Psoas muscle (tissue), 8 donors: ENCODE results near the gene ZNF695. TPM values are rescaled to one million over a fixed set of nuclear protein-coding genes. Genes with fewer than 3 reads are reported as not detected.

Experiments used
- ATAC-seq, 4 donors: fragments of 200-7000 bp; cut with Tn5 transposase; one replicate each; pipeline ENCODE4 v1.9.1; 2020; ENCODE audit warnings: moderate library complexity in 3 of 4, mild to moderate bottlenecking in 2 of 4
- DNase-seq, 2 donors: peaks; one replicate each; pipeline ENCODE4 v3.0.0-alpha.2; 2020
- H3K27ac ChIP-seq: fragments of 200-600 bp; one replicate; pipeline ENCODE4 v1.8.0; 2022
- H3K27me3 ChIP-seq, 3 donors: fragments of 200-600 bp in 1 of 3; one replicate each; pipeline versions ENCODE4 v1.6.1 to v1.8.0; 2013 to 2022; ENCODE audit warnings: low read length in 2 of 3, mild to moderate bottlenecking in 2 of 3, moderate library complexity in 1 of 3; ENCODE audit not compliant: insufficient read depth in 3 of 3
- H3K36me3 ChIP-seq, 2 donors: fragments of 200-600 bp in 1 of 2; one replicate each; pipeline versions ENCODE4 v1.6.1 to v1.8.0; 2013 to 2022; ENCODE audit warnings: low read depth in 1 of 2, mild to moderate bottlenecking in 1 of 2, moderate library complexity in 1 of 2; ENCODE audit not compliant: insufficient read depth in 1 of 2
- H3K4me1 ChIP-seq: fragments of 200-600 bp; one replicate; pipeline ENCODE4 v1.8.0; 2022
- H3K4me3 ChIP-seq: fragments of 200-600 bp; one replicate; pipeline ENCODE4 v1.8.0; 2022; ENCODE audit warnings: mild to moderate bottlenecking
- H3K9me3 ChIP-seq: fragments of 200-600 bp; one replicate; pipeline ENCODE4 v1.8.0; 2022
- WGBS, 3 donors: extraction: QIAGEN DNeasy Blood & Tissue Kit; methylation state at CpG; one replicate each; pipeline versions ENCODE4 v1.1.6 to v1.1.7; 2013; 5-methylcytosine and 5-hydroxymethylcytosine counted together
- intact Hi-C, 2 donors: fragments of 100-400 bp; cut with DNase I; formaldehyde crosslinking; loops; one replicate each; pipeline versions ENCODE4 v1.11.0 to v1.14.2; 2022
- polyA plus RNA-seq, 3 donors: library from polyadenylated mRNA; stranded (reverse); fragments of 200-250 nt; gene quantifications; one replicate each; pipeline ENCODE4 v1.2.3, GENCODE V29; 2013
- total RNA-seq, 4 donors: library from RNA; stranded (reverse); fragmentation: NEBNext Ultra II Directional in 2 of 4; extraction: Animal tissue kit (Norgen Biotek cat#: 25700) in 2 of 4; gene quantifications; one replicate each; pipeline versions ENCODE4 v1.2.1 to v1.2.4, GENCODE V29; 2021 to 2023
- TF ChIP-seq, protein P1 (sequence below): fragments of 200-600 bp; IDR thresholded peaks from one replicate; pipeline ENCODE4 v1.8.0; 2022; ENCODE audit warnings: antibody characterized with exemption
- donor health status: healthy with polysubstance abuse.
- donor health status: DM: no; HTN: no; CAD: no; lungs with moderate emphysema.
- donor health status: Bipolar disorder and iron deficiency.
- donor health status: healthy.
- donor health status: DM: yes; HTN: yes; CAD: no.
- donor health status: DM: no; HTN: no; CAD: no.
- donor health status: DM: no; HTN: no; CAD: no.
- donor health status: DM: yes; HTN: yes; CAD: no.

The ZNF695 gene
- total and polyA plus RNA-seq, 7 donors, result 0.03 TPM; not detected in 6

DNA sequence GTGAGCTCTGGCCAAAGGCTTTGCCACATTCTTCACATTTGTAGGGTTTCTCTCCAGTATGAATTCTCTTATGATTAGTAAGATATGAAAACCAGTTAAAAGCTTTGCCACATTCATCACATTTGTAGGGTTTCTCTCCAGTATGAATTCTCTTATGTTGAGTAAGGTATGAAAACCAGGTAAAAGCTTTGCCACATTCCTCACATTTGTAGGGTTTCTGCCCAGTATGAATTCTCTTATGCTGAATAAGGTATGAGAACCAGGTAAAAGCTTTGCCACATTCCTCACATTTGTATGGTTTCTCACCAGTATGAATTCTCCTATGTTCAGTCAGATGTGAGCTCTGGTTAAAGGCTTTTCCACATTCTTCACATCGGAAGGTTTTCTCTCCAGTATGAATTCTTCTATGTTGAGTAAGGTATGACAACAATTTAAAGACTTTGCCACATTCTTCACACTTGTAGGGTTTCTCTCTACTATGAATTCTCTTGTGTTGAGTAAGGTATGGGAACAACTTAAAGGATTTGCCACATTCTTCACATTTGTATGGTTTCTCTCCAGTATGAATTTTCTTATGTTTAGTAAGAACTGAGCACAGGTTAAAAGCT, 20.7 kb downstream of the ZNF695 start:
- no peak overlapping the region for H3K4me3 ChIP-seq
- no peaks in the 10 kb centered on the region for H3K4me1 ChIP-seq
- H3K36me3 ChIP-seq, result no peaks in the 10 kb centered on the region
- intact Hi-C loops, result no loop called here
- DNase-seq (no peak), ATAC-seq (no peak)
- WGBS, 3 donors, result 97 to 100% (median 100%) methylated on average over 1 of the region's 1 CpG
- H3K9me3 ChIP-seq, result peaks cover 74% of the 10 kb centered on the region
- H3K27ac ChIP-seq, result no peak overlapping the region
- TF ChIP-seq, protein P1, sequence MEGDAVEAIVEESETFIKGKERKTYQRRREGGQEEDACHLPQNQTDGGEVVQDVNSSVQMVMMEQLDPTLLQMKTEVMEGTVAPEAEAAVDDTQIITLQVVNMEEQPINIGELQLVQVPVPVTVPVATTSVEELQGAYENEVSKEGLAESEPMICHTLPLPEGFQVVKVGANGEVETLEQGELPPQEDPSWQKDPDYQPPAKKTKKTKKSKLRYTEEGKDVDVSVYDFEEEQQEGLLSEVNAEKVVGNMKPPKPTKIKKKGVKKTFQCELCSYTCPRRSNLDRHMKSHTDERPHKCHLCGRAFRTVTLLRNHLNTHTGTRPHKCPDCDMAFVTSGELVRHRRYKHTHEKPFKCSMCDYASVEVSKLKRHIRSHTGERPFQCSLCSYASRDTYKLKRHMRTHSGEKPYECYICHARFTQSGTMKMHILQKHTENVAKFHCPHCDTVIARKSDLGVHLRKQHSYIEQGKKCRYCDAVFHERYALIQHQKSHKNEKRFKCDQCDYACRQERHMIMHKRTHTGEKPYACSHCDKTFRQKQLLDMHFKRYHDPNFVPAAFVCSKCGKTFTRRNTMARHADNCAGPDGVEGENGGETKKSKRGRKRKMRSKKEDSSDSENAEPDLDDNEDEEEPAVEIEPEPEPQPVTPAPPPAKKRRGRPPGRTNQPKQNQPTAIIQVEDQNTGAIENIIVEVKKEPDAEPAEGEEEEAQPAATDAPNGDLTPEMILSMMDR, result no peak
- no peaks in the 10 kb centered on the region for H3K27me3 ChIP-seq

DNA sequence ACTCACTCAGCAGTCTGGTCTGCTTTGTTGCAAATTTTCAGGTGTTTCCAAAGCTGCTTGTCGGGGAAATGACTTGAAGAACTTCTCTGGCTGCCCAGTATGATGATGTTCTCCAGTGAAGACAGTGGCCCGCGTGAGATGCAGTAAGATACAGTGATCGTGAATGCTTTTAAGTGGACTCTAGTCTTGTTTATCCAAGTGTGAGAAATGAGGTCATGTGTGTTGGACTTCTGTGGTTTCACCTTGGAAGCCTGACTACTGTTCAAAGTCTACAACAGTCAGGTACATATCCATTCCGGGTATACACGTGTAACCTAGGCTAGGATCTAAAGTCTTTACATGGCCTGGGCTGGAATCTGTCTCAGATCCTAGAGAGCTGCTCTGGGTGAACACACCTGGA, 29.1 kb downstream of the ZNF695 start:
- intact Hi-C loops, result no loop called here
- no peaks in the 10 kb centered on the region for H3K4me1 ChIP-seq
- H3K27me3 ChIP-seq, result no peaks in the 10 kb centered on the region
- no peak overlapping the region for H3K27ac ChIP-seq
- DNase-seq (no peak), ATAC-seq (no peak)
- 98 to 99% (median 99%) methylated on average over 6 of the region's 6 CpGs for WGBS, 3 donors
- H3K9me3 ChIP-seq, result no peaks in the 10 kb centered on the region
- no peaks in the 10 kb centered on the region for H3K36me3 ChIP-seq
- no peak overlapping the region for H3K4me3 ChIP-seq
- TF ChIP-seq, protein P1, result no peak

DNA sequence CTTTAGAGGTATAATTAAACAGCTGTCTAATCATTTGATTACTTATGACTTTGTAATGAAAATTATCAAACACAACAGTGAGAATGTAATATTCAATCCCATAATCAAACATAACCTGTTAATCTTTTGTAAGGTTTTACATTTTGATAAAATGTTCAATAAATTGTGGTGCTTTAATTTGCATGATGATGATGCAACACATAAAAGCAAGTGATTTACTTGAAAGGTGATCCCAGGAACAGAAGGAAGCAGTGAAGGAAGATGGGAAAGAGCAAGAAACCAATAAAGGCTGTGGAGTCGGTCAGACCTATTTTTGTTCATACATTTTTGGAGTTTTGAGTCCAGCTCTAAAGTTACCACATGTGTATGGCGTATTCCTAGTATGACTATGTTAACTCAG, 29.6 kb downstream of the ZNF695 start:
- intact Hi-C loops, result no loop called here

DNA sequence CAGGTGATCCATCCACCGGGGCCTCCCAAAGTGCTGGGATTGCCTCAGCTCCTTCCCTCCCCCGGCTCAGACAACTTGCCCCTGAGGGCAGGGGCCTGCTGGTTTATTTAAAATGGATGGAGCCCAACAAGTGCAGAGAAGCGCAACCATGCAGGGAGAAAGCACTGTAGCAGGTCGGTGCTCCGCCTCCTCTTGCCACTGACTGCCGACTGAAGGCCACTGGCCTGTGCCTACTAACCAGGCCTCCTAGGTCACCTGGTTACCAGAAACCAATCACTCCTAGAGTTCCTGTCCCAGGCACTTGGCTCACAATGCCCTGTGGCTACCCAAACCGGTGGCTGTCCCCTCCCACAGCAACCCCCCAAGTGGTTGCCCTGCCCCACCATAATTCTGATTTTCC, 35.9 kb downstream of the ZNF695 start:
- Histone ChIP-seq H3K4me3 (no peak overlapping the region), H3K4me1 (no peaks in the 10 kb centered on the region), H3K27ac (no peak overlapping the region), H3K27me3 (no peaks in the 10 kb centered on the region), H3K9me3 (no peaks in the 10 kb centered on the region), H3K36me3 (no peaks in the 10 kb centered on the region)
- intact Hi-C loops, result loop anchor here (2.0 to 5.0 kb wide), 2 partner anchors 65 kb away; no protein-coding TSS in a partner anchor
- 93 to 96% (median 95%) methylated on average over 7 of the region's 7 CpGs for WGBS, 3 donors
- TF ChIP-seq, protein P1, result no peak
- DNase-seq (no peak), ATAC-seq (no peak)

More for the DNA sequence above, 29.6 kb downstream of the ZNF695 start:
- H3K9me3 ChIP-seq, result no peaks in the 10 kb centered on the region
- no peaks in the 10 kb centered on the region for H3K27me3 ChIP-seq
- H3K27ac ChIP-seq, result no peak overlapping the region
- no peaks in the 10 kb centered on the region for H3K4me1 ChIP-seq
- WGBS, 3 donors, result 94 to 97% (median 97%) methylated on average over 2 of the region's 2 CpGs
- no peaks in the 10 kb centered on the region for H3K36me3 ChIP-seq
- H3K4me3 ChIP-seq, result no peak overlapping the region
- ATAC-seq (no peak), DNase-seq (no peak)
- TF ChIP-seq, protein P1, result no peak
